ENCODE results near the gene TRMT61A.

The TRMT61A gene

DNA sequence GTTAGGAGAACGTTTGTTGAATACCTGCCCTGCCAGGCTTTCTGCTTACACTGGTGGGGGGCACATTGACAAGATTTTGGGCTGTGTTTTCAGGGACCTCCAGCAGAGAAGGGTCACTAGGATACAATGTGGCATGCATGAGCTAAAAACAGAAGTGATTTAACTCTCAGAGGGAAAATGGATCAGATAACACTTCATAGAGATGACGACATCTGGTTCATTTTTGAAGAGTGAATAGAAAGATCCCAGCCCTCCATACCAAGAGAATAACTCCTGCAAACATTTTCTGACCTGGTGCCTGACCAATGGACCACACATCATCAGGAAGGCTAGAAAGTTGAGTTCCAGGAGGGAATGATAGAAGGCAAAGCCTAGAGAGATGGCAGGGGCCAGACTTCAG, 40.0 kb upstream of the TRMT61A start:
- no peak overlapping the region for H3K4me3 ChIP-seq (ENCODE audit: low read depth, low read length)
- in situ Hi-C loops (cut with HindIII; ENCODE audit: low pct_ligation_motif_present, low sequenced_read_pairs), result no loop called here
- peak; percentile 37 for DNase-seq
- H3K27me3 ChIP-seq (replicated peaks), result no peaks in the 10 kb centered on the region
- TF ChIP-seq, protein P1, sequence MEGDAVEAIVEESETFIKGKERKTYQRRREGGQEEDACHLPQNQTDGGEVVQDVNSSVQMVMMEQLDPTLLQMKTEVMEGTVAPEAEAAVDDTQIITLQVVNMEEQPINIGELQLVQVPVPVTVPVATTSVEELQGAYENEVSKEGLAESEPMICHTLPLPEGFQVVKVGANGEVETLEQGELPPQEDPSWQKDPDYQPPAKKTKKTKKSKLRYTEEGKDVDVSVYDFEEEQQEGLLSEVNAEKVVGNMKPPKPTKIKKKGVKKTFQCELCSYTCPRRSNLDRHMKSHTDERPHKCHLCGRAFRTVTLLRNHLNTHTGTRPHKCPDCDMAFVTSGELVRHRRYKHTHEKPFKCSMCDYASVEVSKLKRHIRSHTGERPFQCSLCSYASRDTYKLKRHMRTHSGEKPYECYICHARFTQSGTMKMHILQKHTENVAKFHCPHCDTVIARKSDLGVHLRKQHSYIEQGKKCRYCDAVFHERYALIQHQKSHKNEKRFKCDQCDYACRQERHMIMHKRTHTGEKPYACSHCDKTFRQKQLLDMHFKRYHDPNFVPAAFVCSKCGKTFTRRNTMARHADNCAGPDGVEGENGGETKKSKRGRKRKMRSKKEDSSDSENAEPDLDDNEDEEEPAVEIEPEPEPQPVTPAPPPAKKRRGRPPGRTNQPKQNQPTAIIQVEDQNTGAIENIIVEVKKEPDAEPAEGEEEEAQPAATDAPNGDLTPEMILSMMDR (IDR thresholded peaks at IDR 0.05; ENCODE audit: low read depth, low read length, missing control alignments), result no peak
- no peak overlapping the region for H3K27ac ChIP-seq
- H3K36me3 ChIP-seq (replicated peaks), result peaks cover 16% of the 10 kb centered on the region

DNA sequence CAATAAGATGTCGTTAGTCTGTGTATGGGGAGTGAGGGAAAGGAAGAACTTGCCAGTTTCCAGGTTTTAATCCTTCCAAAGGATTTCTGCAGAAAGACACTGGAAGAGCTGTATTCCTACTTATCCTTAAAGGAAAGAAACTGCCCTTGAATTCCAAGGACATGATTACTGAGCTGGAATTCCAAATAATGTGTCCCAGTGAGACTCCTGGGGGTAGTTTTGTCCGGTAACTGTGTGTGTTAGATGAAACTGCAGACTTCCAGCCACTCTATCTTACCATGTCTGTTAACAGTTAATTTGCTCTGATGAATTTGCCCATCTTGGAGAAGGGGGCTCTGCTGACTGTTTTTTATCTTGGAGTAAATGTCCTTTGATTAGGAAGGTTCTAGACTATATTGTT, 39.4 kb upstream of the TRMT61A start:
- Histone ChIP-seq H3K4me3 (ENCODE audit: low read depth, low read length) (no peak overlapping the region), H3K27me3 (replicated peaks) (no peaks in the 10 kb centered on the region), H3K36me3 (replicated peaks) (peaks cover 17% of the 10 kb centered on the region), H3K27ac (no peak overlapping the region)
- TF ChIP-seq, protein P1 (IDR thresholded peaks at IDR 0.05; ENCODE audit: low read depth, low read length, missing control alignments), result no peak
- DNase-seq, result no peak
- in situ Hi-C loops (cut with HindIII; ENCODE audit: low pct_ligation_motif_present, low sequenced_read_pairs), result no loop called here

DNA sequence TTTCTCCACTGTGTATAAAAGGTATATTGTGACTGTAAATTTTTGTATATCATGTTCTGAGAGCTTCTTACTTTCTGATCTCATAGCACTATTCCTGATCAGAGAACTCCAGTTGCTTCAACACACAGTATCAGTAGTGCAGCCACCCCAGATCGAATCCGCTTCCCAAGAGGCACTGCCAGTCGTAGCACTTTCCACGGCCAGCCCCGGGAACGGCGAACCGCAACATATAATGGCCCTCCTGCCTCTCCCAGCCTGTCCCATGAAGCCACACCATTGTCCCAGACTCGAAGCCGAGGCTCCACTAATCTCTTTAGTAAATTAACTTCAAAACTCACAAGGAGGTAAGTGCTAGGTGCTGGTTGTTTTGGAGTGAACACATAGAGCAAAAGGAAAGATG, 37.3 kb upstream of the TRMT61A start:
- in situ Hi-C loops (cut with HindIII; ENCODE audit: low pct_ligation_motif_present, low sequenced_read_pairs), result no loop called here
- no peaks in the 10 kb centered on the region for H3K27me3 ChIP-seq (replicated peaks)
- peaks cover 32% of the 10 kb centered on the region for H3K36me3 ChIP-seq (replicated peaks)
- no peak overlapping the region for H3K27ac ChIP-seq
- no peak overlapping the region for H3K4me3 ChIP-seq (ENCODE audit: low read depth, low read length)
- DNase-seq, result no peak
- TF ChIP-seq, protein P1 (IDR thresholded peaks at IDR 0.05; ENCODE audit: low read depth, low read length, missing control alignments), result no peak

DNA sequence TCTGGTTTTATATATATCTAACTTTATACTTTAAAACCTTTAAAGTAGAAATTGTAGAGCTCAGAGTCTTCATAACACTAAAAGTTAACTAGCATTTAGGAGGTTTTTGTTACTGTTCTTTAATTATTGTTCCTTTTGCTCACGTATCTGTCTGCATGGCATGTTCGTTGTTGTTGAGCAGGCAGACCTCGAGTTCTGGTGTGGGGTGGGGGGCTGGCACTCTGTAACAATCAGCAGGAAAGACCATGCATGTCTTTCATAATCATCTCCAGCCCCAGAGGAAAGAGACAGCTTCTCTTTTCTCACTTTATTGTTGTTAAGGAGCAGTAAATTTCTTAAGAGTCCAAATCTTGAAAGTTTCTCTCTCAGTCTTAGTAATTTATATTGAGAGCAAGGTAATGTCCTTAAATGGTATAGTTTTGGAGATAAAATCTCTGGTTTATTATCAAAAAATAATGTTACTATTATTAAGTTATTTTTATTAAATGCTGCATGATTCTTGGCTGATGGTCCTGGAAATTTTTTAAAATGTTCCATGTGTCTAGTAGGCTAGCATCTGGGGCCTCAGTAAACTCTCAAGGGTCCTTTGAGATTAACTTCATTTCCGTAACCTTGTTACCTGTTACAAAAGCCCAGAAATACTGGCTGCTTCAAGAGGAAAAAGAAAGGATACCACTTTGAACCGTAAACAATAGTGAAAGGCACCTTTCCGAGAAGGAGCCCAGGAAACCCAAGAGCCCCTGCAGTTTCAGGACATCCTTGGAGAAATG, 36.7 kb upstream of the TRMT61A start:
- H3K27me3 ChIP-seq (replicated peaks), result no peaks in the 10 kb centered on the region

DNA sequence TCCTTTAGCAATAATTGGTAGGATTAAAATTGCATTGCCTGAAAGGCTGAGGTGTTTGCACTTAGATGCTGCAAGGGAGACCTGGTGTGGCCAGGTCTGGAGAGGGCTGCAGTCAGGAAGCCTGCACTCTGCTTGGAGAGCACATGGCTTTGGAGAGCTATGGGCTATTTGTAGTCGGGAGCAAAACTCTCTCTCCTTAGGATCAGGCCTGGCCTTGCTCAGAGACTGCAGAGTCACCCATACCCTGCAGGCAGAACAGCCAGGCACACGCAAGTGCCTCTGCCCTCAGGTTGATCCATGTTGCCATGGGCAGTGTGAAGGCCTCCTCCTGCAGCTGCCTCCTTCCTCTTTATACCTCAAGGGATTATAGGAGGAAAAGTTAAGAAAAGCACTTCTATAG, 33.1 kb upstream of the TRMT61A start:
- H3K27me3 ChIP-seq (replicated peaks), result no peaks in the 10 kb centered on the region
- H3K36me3 ChIP-seq (replicated peaks), result peaks cover 31% of the 10 kb centered on the region
- no peak overlapping the region for H3K4me3 ChIP-seq (ENCODE audit: low read depth, low read length)
- H3K27ac ChIP-seq, result no peak overlapping the region
- in situ Hi-C loops (cut with HindIII; ENCODE audit: low pct_ligation_motif_present, low sequenced_read_pairs), result no loop called here
- no peak for DNase-seq
- TF ChIP-seq, protein P1 (IDR thresholded peaks at IDR 0.05; ENCODE audit: low read depth, low read length, missing control alignments), result no peak

More for the DNA sequence above, 36.7 kb upstream of the TRMT61A start:
- in situ Hi-C loops (cut with HindIII; ENCODE audit: low pct_ligation_motif_present, low sequenced_read_pairs), result no loop called here
- H3K27ac ChIP-seq, result no peak overlapping the region
- peaks cover 32% of the 10 kb centered on the region for H3K36me3 ChIP-seq (replicated peaks)
- no peak for DNase-seq
- TF ChIP-seq, protein P1 (IDR thresholded peaks at IDR 0.05; ENCODE audit: low read depth, low read length, missing control alignments), result no peak
- no peak overlapping the region for H3K4me3 ChIP-seq (ENCODE audit: low read depth, low read length)

DNA sequence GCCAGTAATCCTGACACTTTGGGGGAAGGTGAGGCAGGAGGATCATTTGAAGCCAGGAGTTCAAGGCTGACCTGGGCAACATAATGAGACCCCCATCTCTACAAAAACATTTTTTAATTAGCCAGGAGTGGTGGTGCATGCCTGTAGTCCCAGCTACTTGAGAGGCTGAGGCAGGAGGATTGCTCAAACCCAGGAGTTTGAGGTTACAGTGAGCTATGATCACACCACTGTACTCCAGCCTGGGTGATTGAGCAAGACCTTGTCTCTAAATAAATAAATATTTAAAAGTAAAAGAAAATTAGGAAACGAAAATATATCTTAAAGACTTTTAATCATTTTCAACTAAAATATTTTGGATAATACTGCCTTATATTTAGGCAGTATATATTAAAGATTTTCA, 32.2 kb upstream of the TRMT61A start:
- H3K27me3 ChIP-seq (replicated peaks), result no peaks in the 10 kb centered on the region
- H3K36me3 ChIP-seq (replicated peaks), result peaks cover 35% of the 10 kb centered on the region
- TF ChIP-seq, protein P1 (IDR thresholded peaks at IDR 0.05; ENCODE audit: low read depth, low read length, missing control alignments), result no peak

More for the DNA sequence above, 32.2 kb upstream of the TRMT61A start:
- DNase-seq, result no peak
- H3K27ac ChIP-seq, result no peak overlapping the region
- in situ Hi-C loops (cut with HindIII; ENCODE audit: low pct_ligation_motif_present, low sequenced_read_pairs), result no loop called here
- H3K4me3 ChIP-seq (ENCODE audit: low read depth, low read length), result no peak overlapping the region

Measured in brain microvascular endothelial cell (primary cell).